Esophagus muscularis mucosa (tissue), 4 donors: Measurements from ENCODE around the gene ITPRIPL2. TPM values are rescaled to one million over a fixed set of nuclear protein-coding genes. Genes with fewer than 3 reads are reported as not detected.
A peak's percentile ranks its signal among the peaks of the same experiment; 100 is the strongest.

ENCODE experiments used
- DNase-seq: peaks from one replicate; pipeline ENCODE4 v3.0.0-alpha.2; 2017; ENCODE audit errors: extremely low spot score
- H3K27ac ChIP-seq, 4 donors: fragments of 200-600 bp; sonication (generic); replicated peaks in 1 of 4; 1 replicate in 3 of 4; 2 replicates in 1 of 4; pipeline ENCODE4 v1.5.1; 2016 to 2019; ENCODE audit warnings: mild to moderate bottlenecking in 1 of 4
- H3K27me3 ChIP-seq, 4 donors: fragments of 200-600 bp; sonication (generic); one replicate each; pipeline versions ENCODE4 v1.5.1 to v1.6.0; 2016 to 2019
- H3K36me3 ChIP-seq, 4 donors: fragments of 200-600 bp; sonication (generic); one replicate each; pipeline ENCODE4 v1.5.1; 2016 to 2019
- H3K4me1 ChIP-seq, 4 donors: fragments of 200-600 bp; sonication (generic); one replicate each; pipeline ENCODE4 v1.5.1; 2016 to 2019
- H3K4me3 ChIP-seq, 4 donors: fragments of 200-600 bp; sonication (generic); 1 replicate in 2 of 4; 2 replicates in 2 of 4; pipeline ENCODE4 v1.5.1; 2016 to 2019; ENCODE audit warnings: mild to moderate bottlenecking in 4 of 4, moderate library complexity in 1 of 4
- H3K9me3 ChIP-seq, 4 donors: fragments of 200-600 bp; sonication (generic); 1 replicate in 3 of 4; 2 replicates in 1 of 4; pipeline ENCODE4 v1.5.1; 2016 to 2019
- CTCF ChIP-seq, 3 experiments: fragments of 200-600 bp in 2 of 3; fragments of 450-650 bp in 1 of 3; sonication (generic) in 2 of 3; IDR thresholded peaks; one replicate each; pipeline ENCODE4 v1.5.1; 2017 to 2019; ENCODE audit warnings: antibody characterized with exemption in 3 of 3, mild to moderate bottlenecking in 2 of 3, moderate library complexity in 1 of 3
- EP300 ChIP-seq: sonication (generic); formaldehyde crosslinking; IDR thresholded peaks from one replicate; pipeline ENCODE4 v1.6.1; 2017; ENCODE audit warnings: antibody characterized with exemption
- POLR2A ChIP-seq: fragments of 450-650 bp; IDR thresholded peaks from one replicate; pipeline ENCODE4 v1.6.1; 2017; ENCODE audit warnings: antibody characterized with exemption, moderate library complexity, mild to moderate bottlenecking, low read depth
- POLR2AphosphoS5 ChIP-seq, 2 donors: sonication (generic); formaldehyde crosslinking; IDR thresholded peaks; one replicate each; pipeline ENCODE4 v1.6.1; 2017; ENCODE audit warnings: antibody characterized with exemption in 2 of 2
- WGBS: methylation state at CpG from one replicate; pipeline ENCODE4 v1.1.5; 2018; 5-methylcytosine and 5-hydroxymethylcytosine counted together
- intact Hi-C: fragments of 100-400 bp; cut with DNase I; formaldehyde crosslinking; loops from one replicate; pipeline ENCODE4 v1.15.1; 2023
- total RNA-seq, 4 donors: library from RNA; depleted of rRNA; stranded (reverse); fragments of >200 nt; gene quantifications; one replicate each; pipeline versions ENCODE4 v1.1.0 to v1.2.1, GENCODE V29; 2016

ITPRIPL2 gene
- total RNA-seq, 4 donors from 2014 or later: 56.1 to 111 (median 83.2) TPM

- no peak for TF ChIP-seq EP300
- intact Hi-C loops: loop anchor here (10.0 kb wide), 1 partner anchor 456 kb away; the partner anchor contains the start of genes CCP110 and GDE1
- H3K4me1 ChIP-seq: peaks cover 14 to 27% (median 23%) of the 10 kb centered on the region in 4 donors
- 58% methylated on average over 19 of the region's 19 CpGs for WGBS
- no peaks in the 10 kb centered on the region for H3K9me3 ChIP-seq
- peak overlapping the region; percentile 97 to 99 (median 98) for H3K27ac ChIP-seq
- DNase-seq: no peak
- H3K36me3 ChIP-seq: peaks cover 3 to 23% (median 11%) of the 10 kb centered on the region in 4 donors
- peak overlapping the region; percentile 76 to 86 (median 78) for H3K4me3 ChIP-seq
- H3K27me3 ChIP-seq: no peaks in the 10 kb centered on the region
Measured at GRCh38 chr16:19068237-19068815, 45.4 kb upstream of the ITPRIPL2 start.

- H3K36me3 ChIP-seq: peaks cover 6 to 56% (median 33%) of the 10 kb centered on the region in 4 donors
- H3K4me1 ChIP-seq: peaks cover 11 to 52% (median 41%) of the 10 kb centered on the region in 4 donors
- TF ChIP-seq POLR2AphosphoS5 (IDR thresholded peaks at IDR 0.05) (no peak), CTCF (IDR thresholded peaks at IDR 0.05) (peak; percentile 37 to 62 (median 38))
- H3K4me3 ChIP-seq: no peak overlapping the region
- WGBS: 84% methylated on average over 21 of the region's 21 CpGs
- no peaks in the 10 kb centered on the region for H3K27me3 ChIP-seq
- no peak overlapping the region for H3K27ac ChIP-seq
- intact Hi-C loops: loop anchor here (5.0 kb wide), 1 partner anchor 90 kb away; the partner anchor contains the start of gene TMC7
- no peaks in the 10 kb centered on the region for H3K9me3 ChIP-seq
- DNase-seq: no peak
Measured at GRCh38 chr16:19071811-19072777, 41.7 kb upstream of the ITPRIPL2 start.

- WGBS: 100% methylated on average over 3 of the region's 3 CpGs
- no peak for DNase-seq
- H3K9me3 ChIP-seq: no peaks in the 10 kb centered on the region
- no peaks in the 10 kb centered on the region for H3K27me3 ChIP-seq
- H3K4me3 ChIP-seq: no peak overlapping the region
- peaks cover 9 to 69% (median 41%) of the 10 kb centered on the region in 4 donors for H3K36me3 ChIP-seq
- H3K27ac ChIP-seq: peak overlapping the region in 3 of 4 donors; percentile 5 to 72 (median 59)
- TF ChIP-seq EP300: no peak
- TF ChIP-seq CTCF (IDR thresholded peaks at IDR 0.05): no peak
- no peak for TF ChIP-seq POLR2AphosphoS5 (IDR thresholded peaks at IDR 0.05)
- TF ChIP-seq POLR2A: no peak
- peaks cover 8 to 53% (median 39%) of the 10 kb centered on the region in 4 donors for H3K4me1 ChIP-seq
- intact Hi-C loops: loop anchor here (5.0 kb wide), 1 partner anchor 91 kb away; the partner anchor contains the start of gene TMC7
Measured at GRCh38 chr16:19073344-19073743, 40.4 kb upstream of the ITPRIPL2 start.

- 44% methylated on average over 7 of the region's 7 CpGs for WGBS
- intact Hi-C loops: loop anchor here (5.0 kb wide), 1 partner anchor 92 kb away; the partner anchor contains the start of gene TMC7
Measured at GRCh38 chr16:19073863-19074262, 39.9 kb upstream of the ITPRIPL2 start.

More at GRCh38 chr16:19073863-19074262, 39.9 kb upstream of the ITPRIPL2 start:
- Histone ChIP-seq H3K9me3 (no peaks in the 10 kb centered on the region), H3K36me3 (peaks cover 14 to 74% (median 45%) of the 10 kb centered on the region in 4 donors), H3K4me3 (no peak overlapping the region), H3K27ac (peak overlapping the region in 3 of 4 donors; percentile 5 to 72 (median 59)), H3K4me1 (peaks cover 2 to 48% (median 34%) of the 10 kb centered on the region in 4 donors), H3K27me3 (no peaks in the 10 kb centered on the region)
- no peak for TF ChIP-seq POLR2A
- TF ChIP-seq EP300: no peak
- no peak for TF ChIP-seq CTCF (IDR thresholded peaks at IDR 0.05)
- no peak for TF ChIP-seq POLR2AphosphoS5 (IDR thresholded peaks at IDR 0.05)
- no peak for DNase-seq
